Measurements from ENCODE around the gene SORT1. TPM values are rescaled to one million over a fixed set of nuclear protein-coding genes. Genes with fewer than 3 reads are reported as not detected.

Gene SORT1
- total RNA-seq, 4 donors from 2014 or later, result 92.6 to 136 (median 134) TPM

DNA sequence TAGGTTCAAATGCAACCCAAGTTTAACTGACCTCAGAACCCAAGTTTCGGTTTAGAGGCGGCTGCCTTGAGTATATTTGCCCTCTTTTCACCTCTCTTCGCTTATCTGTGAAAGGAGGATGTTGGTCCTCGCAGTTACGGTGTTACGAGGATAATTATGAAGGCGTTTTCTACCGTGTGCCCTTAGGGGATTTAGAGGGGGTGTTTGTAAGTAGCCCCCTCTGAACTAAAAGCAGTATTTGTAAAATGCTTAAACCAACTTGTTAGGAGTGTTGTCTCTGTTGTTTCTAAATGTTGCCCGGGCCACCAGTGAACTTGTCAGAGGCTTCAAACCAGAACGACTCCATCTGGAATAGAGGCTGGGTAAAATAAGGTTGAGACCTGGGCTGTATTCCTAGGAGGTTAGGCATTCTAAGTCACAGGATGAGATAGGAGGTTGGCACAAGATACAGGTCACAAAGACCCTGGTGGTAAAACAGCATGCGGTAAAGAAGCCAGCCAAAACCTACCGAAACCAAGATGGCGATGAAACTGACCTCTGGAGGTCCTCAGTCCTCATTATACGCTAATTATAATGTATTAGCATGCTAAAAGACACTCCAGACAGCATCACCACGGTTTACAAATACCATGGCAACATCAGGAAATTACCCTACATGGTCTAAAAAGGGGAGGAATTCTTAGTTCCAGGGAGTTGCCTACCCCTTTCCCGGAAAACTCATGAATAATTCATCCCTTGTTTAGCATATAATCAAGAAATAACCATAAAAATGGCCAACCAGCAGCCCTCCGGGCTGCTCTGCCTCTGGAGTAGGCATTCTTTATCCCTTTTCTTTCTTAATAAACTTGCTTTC lies 113.7 kb downstream of the SORT1 start:
- no peak for DNase-seq (ENCODE audit: extremely low spot score)
- H3K4me1 ChIP-seq, result peaks cover 17 to 38% (median 34%) of the 10 kb centered on the region in 4 donors
- H3K27me3 ChIP-seq, result no peaks in the 10 kb centered on the region
- H3K9me3 ChIP-seq, result no peaks in the 10 kb centered on the region
- TF ChIP-seq, protein P1, sequence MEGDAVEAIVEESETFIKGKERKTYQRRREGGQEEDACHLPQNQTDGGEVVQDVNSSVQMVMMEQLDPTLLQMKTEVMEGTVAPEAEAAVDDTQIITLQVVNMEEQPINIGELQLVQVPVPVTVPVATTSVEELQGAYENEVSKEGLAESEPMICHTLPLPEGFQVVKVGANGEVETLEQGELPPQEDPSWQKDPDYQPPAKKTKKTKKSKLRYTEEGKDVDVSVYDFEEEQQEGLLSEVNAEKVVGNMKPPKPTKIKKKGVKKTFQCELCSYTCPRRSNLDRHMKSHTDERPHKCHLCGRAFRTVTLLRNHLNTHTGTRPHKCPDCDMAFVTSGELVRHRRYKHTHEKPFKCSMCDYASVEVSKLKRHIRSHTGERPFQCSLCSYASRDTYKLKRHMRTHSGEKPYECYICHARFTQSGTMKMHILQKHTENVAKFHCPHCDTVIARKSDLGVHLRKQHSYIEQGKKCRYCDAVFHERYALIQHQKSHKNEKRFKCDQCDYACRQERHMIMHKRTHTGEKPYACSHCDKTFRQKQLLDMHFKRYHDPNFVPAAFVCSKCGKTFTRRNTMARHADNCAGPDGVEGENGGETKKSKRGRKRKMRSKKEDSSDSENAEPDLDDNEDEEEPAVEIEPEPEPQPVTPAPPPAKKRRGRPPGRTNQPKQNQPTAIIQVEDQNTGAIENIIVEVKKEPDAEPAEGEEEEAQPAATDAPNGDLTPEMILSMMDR (IDR thresholded peaks at IDR 0.05), result no peak
- no peak for TF ChIP-seq POLR2AphosphoS5 (IDR thresholded peaks at IDR 0.05)
- no peak for TF ChIP-seq EP300 (IDR thresholded peaks at IDR 0.05)
- no peak for TF ChIP-seq POLR2A (IDR thresholded peaks at IDR 0.05; ENCODE audit: low read depth)
- intact Hi-C loops (cut with DNase I), result no loop called here
- H3K4me3 ChIP-seq, result peak overlapping the region; percentile 58 to 79 (median 66)
- peak overlapping the region; percentile 81 to 91 (median 88) for H3K27ac ChIP-seq (replicated peaks in 1 of 4)
- 43% methylated on average over 17 of the region's 17 CpGs for WGBS
- peaks cover 0 to 8% (median 0%) of the 10 kb centered on the region in 4 donors for H3K36me3 ChIP-seq

DNA sequence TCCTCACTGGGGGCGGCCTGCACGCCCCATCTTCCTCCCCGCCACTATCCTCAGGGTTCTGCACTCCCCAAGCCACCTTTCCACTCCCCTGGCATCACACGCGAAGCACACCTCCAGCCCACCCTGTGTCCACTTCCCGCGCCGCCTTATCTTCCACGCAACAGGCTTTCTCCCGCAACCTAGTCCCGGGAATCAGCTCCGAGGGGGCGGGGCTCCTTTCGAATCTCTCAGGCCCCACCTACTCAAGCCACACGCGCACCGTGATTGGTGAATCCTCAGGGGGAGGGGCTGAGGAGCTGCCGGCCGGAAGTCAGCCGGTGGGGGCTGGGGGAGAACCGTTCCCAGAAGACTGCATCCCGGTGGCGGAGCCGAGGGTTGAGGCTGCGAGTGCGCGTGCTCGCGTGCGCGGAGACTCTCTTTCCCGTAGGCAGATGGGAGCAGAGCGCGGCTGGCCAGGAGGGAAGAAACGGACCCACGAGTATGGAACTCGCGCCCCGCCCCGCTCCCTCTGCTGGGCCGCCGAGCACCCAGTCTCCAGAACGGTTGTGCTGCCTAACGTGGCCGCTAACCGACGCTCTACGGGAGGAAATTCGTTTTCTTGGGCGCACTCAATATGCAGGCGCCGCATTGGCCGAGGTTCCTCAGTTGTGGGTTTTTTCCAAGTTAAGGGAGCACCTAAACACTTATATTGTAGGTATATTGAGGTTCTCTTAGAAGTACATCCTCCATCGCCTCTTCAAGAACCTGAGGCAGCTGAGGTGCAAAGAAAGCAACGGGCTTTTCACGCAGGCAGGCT lies 114.6 kb downstream of the SORT1 start, which contains the start of gene PSRC1:
Gene PSRC1 (minus strand): TSS at position 194 of the 796 bp plus-strand sequence.
- peaks cover 17 to 40% (median 34%) of the 10 kb centered on the region in 4 donors for H3K4me1 ChIP-seq
- intact Hi-C loops (cut with DNase I), result no loop called here
- no peaks in the 10 kb centered on the region for H3K9me3 ChIP-seq
- H3K36me3 ChIP-seq, result peaks cover 0 to 8% (median 0%) of the 10 kb centered on the region in 4 donors
- H3K4me3 ChIP-seq, result peak within 1 kb of the TSS; percentile 58 to 79 (median 66)
- H3K27me3 ChIP-seq, result no peaks in the 10 kb centered on the region
- H3K27ac ChIP-seq (replicated peaks in 1 of 4), result peak within 1 kb of the TSS; percentile 81 to 91 (median 88)
- TF ChIP-seq, protein P1 (IDR thresholded peaks at IDR 0.05), result peak; percentile 45 to 66 (median 53)
- no peak for TF ChIP-seq EP300 (IDR thresholded peaks at IDR 0.05)
- peak; percentile 47 for TF ChIP-seq POLR2A (IDR thresholded peaks at IDR 0.05; ENCODE audit: low read depth)
- TF ChIP-seq POLR2AphosphoS5 (IDR thresholded peaks at IDR 0.05), result peak; percentile 94 to 95
- DNase-seq (ENCODE audit: extremely low spot score), result peak; percentile 99
- WGBS, result 0% methylated on average over 31 of the region's 56 CpGs

DNA sequence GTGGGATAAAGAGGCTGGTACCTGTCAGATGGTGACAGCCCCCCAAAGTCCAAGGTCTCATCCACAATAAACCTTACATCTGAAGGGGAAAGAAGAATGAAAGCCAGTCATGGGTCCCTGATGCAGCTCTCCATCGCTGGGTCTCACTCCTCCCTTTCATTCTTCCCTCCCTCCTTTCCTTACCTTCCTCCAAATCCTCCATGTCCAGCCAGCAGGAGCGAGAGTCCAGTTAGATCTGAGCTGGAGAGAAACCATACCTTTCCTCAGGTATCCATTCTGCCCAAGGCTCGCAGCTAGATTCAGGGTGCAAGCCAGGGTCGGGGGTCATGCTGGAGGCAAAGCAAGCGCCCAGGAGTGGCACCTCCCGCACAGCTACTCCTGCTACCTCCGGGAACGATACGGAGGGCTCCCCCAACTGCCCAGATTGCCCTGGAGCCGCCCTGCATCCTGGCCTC lies 115.2 kb downstream of the SORT1 start:
- Histone ChIP-seq H3K4me1 (peaks cover 17 to 47% (median 39%) of the 10 kb centered on the region in 4 donors), H3K9me3 (no peaks in the 10 kb centered on the region), H3K36me3 (peaks cover 0 to 8% (median 0%) of the 10 kb centered on the region in 4 donors), H3K4me3 (peak overlapping the region; percentile 58 to 79 (median 66)), H3K27ac (replicated peaks in 1 of 4) (peak overlapping the region; percentile 81 to 91 (median 88)), H3K27me3 (no peaks in the 10 kb centered on the region)
- TF ChIP-seq, protein P1 (IDR thresholded peaks at IDR 0.05), result no peak
- TF ChIP-seq POLR2AphosphoS5 (IDR thresholded peaks at IDR 0.05) (no peak), POLR2A (IDR thresholded peaks at IDR 0.05; ENCODE audit: low read depth) (no peak), EP300 (IDR thresholded peaks at IDR 0.05) (no peak)
- intact Hi-C loops (cut with DNase I), result no loop called here
- 6% methylated on average over 10 of the region's 10 CpGs for WGBS
- no peak for DNase-seq (ENCODE audit: extremely low spot score)

DNA sequence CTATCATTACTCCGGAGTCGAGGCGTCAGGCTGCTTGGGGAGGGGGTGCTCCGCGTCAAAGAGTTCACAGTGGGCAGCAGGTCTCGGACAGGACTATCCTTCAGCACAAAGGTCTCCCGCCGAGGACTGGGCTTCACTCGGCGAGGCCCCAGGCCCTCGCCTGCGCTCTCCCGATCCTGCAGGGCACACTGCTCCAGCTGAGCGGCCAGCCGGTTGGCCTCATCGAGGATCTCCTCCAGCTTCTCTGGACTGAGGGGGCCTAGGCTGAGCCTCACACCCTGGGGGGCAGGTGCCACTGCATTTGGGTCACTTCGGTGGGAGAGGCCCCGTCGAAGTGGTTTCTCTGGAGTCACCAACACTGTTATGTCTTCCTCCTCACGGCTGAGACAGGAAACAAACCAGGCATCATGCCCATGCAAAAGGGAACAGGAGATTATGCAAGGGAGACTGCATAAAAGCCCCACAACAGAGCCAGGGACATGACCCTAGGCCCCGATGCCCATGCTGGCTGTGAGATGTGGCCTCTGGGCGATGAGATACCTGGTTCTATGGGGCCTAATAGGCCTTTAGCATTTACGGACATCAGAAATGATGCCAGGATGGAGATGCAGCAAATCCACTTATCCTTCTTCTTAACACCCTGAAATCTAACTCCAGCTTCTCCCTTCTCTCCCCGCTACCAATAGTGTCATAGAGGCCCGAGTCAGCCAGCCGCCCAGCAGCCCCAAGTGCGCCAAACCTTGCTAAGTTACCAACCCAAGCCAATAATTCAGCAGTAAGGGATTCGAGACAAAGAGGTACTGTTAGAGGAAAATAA lies 115.8 kb downstream of the SORT1 start:
- intact Hi-C loops (cut with DNase I), result no loop called here
- Histone ChIP-seq H3K36me3 (peaks cover 0 to 8% (median 0%) of the 10 kb centered on the region in 4 donors), H3K27me3 (no peaks in the 10 kb centered on the region), H3K4me1 (peaks cover 21 to 53% (median 46%) of the 10 kb centered on the region in 4 donors), H3K9me3 (no peaks in the 10 kb centered on the region), H3K4me3 (peak overlapping the region; percentile 58 to 79 (median 66)), H3K27ac (replicated peaks in 1 of 4) (peak overlapping the region; percentile 81 to 91 (median 88))
- DNase-seq (ENCODE audit: extremely low spot score), result no peak
- 46% methylated on average over 19 of the region's 28 CpGs for WGBS
- TF ChIP-seq POLR2AphosphoS5 (IDR thresholded peaks at IDR 0.05), result no peak
- TF ChIP-seq POLR2A (IDR thresholded peaks at IDR 0.05; ENCODE audit: low read depth), result no peak
